ENCODE data around the gene LYRM9. TPM values are rescaled to one million over a fixed set of nuclear protein-coding genes. Genes with fewer than 3 reads are reported as not detected.
"Not testable (repeated sequence)": the region's sequence is repeated elsewhere in the genome, so short reads cannot be mapped to it uniquely, and the experiment has no call there.

Gene LYRM9
- total RNA-seq, 1 donor from 2014 or later, result 3.6 TPM

DNA sequence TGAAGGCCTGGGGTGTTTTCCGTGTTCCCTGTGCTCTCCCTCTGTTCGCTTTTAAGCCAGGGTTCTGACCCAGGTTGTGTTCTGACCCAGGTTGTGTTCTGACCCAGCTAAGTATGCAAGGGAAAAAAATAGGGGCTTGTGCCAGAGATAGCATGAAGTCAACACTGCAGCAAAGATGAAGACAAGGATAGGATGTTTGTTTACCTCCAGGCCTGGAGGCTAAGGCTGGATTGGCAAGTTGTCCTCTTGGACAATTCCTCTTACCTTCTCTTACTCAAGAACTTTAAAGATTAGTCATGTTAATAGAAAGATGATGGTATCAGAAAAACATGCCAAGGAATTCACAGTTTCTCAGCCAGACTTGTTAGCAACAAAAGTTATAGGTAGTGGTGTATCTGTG, 19.4 kb downstream of the LYRM9 start:
- DNase-seq (ENCODE audit: low read depth in 2 of 2), result no peak

DNA sequence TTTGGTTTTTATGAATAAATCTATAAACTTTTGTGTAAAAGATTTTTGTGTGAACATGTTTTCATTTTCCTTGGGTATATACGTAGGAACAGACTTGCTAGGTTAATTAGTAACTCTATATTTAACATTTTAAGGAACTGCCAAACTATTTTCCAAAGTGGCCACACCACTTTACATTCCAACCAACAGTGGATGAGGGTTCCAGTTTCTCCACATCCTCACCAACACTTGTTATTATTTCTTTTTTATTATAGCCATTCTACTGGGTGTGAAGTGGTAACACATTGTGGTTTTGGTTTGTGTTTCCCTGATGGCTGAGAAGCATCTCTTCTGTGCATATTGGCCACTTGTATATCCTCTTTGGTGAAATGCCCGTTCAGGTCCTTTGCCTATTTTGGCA, 20.0 kb downstream of the LYRM9 start:
- DNase-seq (ENCODE audit: low read depth in 2 of 2), result no peak

DNA sequence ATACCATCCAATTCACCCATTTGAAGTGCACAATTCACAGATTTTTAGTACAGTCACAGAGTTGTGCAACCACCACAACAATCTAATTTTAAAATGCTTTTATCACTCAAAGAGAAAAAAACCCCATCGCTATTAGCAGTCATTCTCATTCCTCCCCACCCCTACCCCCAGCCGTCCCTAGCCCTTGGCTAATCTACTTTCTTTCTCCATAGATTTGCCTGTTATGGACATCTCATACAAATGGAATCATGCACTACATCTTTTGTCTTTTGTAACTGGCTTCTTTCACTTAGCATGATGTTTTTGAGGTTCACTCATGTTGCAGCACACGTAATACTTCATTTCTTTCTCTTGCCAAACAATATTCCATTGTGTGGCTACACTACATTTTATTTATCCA, 20.4 kb downstream of the LYRM9 start:
- no peak for DNase-seq (ENCODE audit: low read depth in 2 of 2)

DNA sequence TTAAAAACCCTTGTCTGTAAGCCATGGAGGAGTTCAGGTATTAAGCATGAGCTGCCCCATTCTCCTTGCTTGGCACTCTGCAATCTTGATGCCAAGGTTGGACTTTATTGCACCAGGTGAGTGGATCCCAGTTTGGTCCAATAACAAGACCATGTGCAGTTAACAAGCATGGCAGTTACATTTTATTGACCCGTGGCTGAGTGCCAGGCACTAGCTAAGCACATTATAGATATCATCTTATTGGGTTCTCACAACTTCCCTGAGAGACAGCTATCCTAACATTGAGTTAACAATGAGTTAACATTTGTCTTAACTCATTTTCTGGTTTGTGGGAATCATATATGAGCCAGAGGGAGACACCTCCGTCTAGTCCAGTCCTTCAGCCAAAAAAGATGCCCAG, 21.8 kb downstream of the LYRM9 start:
- no peak for DNase-seq (ENCODE audit: low read depth in 2 of 2)

DNA sequence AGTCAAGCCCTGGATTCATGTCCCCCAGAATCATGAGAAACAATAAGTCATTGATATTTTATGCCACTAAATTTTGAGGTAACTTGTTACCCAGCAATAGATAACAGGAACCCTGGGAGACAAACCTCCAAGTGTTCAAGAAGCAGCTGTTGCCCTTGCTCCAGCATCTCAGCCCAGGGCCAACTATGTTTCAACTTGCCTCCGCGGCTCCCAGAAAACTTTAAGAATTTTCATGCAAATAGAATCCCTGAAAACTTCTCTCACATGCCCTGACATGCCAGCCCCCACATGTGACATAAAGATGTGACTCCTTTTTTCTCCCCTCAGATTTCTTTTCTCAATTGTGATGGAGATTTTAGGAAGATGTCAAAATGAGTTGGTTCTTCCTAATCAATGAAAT, 22.8 kb downstream of the LYRM9 start:
- DNase-seq (ENCODE audit: low read depth in 2 of 2), result no peak

DNA sequence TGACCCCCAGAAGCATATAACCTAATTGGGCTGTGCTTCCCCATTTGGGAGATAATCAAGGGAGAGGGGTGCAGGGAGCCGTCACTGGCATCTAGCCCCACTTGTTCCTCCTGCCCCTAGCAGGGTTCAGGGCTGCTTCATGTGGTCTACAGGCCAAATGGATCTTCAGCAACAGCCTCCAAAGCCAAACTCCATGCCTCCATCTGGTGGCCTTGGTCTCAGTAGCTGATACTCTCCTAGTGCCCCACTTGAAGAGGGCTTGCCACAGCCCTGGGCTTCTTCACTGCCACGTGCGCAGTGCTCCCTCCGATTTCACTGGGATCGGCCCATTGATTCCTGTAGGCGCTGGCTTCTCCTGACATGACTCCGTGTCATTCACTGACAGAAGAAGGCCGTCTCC, 24.6 kb downstream of the LYRM9 start:
- no peak for DNase-seq (ENCODE audit: low read depth in 2 of 2)

DNA sequence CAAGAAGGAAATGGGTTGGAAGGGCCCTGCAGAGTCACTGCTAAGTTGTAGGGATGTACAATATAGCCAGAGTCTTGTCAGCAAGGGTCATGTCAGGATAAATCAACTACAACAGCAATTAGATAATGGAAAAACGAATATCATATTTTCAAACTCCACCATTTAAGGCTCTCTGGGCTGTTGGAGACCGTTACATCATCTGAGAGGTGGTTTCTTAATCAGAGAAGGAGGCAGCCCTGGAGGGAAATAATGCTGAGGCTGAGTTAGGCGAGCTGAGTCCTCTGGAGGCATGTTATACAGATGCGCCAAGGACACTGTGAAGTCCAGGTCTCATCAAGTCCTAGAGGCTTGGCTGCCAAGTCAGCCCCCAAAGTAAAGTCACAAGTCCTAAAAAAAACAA, 30.3 kb downstream of the LYRM9 start:
- no peak for DNase-seq (ENCODE audit: low read depth in 2 of 2)

DNA sequence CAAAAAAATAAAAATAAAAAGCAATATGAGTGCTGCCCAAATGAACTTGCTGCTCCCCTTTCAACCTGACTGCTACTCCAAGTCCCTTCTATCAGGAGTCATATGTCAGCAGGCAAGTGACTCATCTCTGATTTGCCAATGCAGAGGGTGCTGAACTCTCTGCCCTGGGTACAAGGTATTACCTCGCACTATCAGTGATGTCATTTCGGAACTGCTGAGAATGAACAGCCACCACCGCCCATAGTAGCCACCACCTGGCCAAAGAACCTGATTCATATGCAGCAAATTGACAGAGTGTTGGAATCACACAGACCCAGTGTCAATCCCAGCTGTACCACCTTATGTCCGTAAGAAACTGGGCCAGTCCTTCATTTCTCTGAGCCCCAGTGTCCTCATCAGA, 31.2 kb downstream of the LYRM9 start:
- DNase-seq (ENCODE audit: low read depth in 2 of 2), result no peak

DNA sequence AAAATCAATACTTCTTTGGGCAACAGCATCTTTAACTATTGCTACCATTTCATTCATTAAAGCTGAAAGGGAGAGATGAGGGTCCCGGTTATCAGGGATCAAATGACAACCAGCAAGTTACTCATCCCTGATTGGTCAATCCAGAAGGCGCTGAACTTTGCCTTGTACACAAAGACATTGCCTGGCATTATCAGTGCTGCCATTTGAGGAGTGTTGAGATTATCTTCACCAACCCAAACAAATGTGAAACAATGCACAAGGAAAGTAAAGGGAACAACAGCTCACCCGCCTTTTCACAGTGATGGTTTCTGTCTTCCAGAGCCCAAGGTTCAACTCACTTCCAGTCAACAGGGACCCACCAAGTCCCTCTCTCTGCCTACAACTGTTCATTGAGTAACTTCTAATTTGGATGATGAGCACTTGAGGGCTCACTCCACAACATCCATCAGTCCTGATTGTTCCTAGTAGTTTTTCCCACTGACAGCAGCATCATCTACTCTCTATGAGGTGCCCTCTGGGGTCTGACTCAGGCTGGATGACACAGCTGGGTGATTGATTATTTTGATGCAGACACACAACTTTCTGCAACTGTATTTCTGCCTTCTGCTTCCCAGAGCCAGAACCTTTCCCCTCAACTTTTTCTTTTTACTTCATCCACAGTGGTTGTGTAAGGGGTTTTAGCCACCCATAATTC, 32.0 kb downstream of the LYRM9 start:
- no peak for DNase-seq (ENCODE audit: low read depth in 2 of 2)

DNA sequence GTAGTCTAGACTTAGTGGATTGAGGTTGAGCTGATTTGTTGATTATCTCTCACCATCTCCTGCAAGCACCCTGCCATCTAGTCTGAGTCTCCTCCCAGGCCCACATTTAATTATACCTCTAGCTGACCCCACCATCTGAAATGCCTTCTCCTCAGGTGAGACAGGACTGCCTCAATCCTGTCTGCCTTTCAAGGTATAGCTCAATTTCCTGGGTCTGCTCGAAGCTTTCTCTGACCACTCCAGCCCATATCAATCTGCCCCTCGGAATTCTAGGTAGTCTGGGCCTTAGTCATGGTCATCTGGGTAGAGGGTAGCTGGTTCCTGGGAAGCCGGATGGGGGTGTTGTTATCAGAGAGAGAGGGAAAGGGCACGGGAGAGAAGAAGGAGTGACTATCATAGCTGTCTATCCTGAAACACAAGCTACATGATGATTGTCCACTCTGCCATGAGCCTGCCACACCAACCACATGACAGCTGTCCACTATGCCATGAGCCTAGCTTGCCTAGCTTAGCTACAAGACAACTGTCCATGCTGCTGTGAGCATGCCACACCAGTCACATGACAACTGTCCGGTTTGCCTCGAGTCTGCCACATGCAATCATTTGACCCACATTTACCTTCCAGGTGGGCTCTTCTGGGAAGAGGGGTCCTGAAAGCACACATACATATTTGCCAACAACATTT, 34.4 kb downstream of the LYRM9 start:
- no peak for DNase-seq (ENCODE audit: low read depth in 2 of 2)

DNA sequence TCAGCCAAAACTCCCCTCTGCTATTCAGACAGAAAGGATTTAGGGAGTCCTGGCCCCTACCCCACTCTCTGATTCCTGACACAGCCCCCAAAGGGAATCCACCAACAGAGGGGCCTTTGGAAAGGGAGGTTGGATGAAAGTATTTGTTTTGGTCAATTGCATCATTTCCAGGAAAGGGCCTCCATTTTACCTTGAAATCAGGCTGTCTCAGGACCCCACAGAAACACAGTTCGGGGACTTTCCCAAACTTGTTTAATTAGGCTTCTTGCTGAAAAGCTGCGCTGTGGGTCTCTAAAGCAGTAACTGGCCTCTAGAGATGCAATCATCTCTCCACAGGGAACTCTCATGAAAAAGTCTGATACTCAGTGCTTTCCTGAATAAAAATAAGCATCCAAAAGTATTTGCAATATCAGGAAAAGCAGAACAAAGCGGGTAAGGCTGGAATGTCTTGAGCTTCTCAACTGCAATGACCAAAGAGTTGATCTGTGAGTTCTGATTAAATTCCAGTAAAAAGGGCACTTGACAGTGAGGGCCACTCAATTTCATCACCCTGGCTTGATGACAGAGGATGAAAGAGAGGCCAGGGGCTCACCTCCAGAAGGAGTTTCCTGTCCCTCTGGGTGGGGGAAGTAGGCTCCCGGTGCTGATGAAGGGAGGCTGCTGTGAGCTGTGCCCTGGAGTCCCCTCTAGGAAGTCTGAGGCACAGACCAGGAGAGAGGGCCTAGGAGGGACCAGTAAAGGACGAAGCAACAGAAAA, 36.3 kb downstream of the LYRM9 start:
- DNase-seq (ENCODE audit: low read depth in 2 of 2), result no peak

DNA sequence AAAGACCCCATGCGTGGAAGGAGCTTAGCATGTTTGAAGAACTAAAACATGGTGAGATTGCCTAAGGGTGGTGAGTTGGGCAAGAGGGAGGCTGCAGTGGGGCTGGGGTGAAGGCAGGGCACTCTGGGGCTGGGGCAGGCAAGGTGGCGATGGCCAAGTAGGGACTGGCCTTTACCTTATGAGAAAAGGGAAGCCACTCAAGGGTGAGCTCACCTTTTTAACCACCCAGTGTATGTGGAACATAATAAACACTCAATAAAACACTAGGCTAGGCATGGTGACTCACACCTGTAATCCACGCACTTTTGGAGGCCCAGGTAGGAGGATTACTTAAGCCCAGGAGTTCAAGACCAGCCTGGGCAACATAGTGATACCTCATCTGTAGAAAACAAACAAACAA, 37.7 kb downstream of the LYRM9 start:
- DNase-seq (ENCODE audit: low read depth in 2 of 2), result no peak

DNA sequence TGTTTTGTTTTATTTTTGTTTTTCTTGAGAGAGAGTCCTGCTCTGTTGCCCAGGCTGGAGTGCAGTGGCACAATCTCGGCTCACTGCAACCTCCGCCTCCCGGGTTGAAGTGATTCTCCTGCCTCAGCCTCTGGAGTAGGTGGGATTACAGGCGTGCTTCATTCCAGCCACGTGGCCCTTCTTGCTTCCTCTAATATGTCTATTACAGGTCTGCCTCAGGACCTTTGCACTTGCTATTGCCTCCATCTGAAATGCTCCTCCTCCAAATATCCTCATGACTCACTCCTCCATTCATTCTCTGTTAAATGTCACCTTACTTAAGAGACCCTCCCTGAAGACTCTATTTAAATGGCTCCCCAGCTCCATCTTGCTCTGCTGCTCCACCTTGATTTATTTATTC, 39.0 kb downstream of the LYRM9 start:
- DNase-seq (ENCODE audit: low read depth in 2 of 2), result no peak

DNA sequence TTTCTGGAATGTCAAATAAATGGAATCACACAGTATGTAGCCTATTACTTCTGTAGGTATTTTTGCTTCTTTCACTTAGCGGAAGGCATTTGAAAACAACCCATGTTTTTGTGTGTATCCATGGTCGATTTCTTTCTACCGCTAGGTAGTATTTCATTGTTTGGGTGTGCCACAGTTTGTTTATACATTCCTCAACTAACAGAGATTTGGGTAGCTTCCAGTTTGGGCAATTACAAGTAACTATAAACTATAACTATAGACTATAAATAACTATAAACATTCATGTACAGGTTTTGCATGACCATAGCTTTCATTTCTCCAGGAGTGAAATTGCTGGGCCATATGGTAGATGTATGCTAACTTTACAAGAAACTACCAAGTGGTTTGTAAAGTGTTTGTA, 40.1 kb downstream of the LYRM9 start:
- no peak for DNase-seq (ENCODE audit: low read depth in 2 of 2)

DNA sequence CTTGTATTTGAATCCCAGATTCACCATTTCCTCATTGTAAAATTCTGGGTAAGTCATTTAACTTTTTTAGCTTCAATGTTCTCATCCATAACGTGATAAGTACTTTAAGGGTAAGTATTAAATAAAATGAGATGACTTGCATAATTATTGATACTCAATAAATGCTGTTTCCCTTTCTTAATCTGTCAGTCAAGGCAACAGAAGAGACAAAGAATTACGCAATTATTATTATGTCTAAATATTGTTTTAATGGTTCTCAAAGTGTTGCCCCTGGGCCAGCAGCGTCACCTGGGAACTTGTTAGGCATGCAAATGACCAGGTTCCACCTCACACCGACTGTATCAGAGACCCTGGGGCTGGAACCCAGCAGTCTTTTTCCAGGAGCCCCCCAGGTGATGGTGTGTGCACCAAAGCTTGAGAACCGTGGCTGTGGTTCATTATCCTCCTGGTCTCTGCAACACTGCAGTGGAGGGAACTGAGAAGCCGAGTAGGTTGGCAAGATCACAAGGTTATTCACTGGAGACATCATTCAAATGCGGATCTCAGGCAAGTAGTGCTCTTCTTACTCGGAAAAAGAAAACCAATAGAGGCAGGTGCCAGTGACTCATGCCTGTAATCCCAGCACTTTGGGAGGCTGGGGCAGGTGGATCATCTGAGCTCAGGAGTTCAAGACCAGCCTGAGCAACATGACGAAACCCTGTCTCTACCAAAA, 43.5 kb downstream of the LYRM9 start:
- DNase-seq (ENCODE audit: low read depth in 2 of 2), result no peak

DNA sequence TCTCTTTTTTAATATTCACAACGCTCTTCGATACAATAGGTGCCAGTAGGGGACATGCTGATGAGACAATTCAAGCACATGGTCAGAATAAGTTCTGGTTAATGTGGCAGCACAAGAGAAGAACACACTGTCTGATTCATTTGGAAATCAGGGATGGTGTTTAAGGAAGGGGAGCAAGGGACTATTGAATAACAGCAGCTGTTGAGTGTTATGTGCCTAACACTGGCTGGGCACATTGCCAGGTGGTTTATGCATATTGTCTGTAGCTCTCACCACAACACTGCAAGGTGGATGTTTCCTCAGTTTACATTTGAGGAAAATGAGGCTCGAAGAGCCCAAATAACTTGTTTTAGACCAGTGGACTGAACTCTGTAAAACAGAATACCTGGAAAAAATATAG, 44.2 kb downstream of the LYRM9 start:
- no peak for DNase-seq (ENCODE audit: low read depth in 2 of 2)

DNA sequence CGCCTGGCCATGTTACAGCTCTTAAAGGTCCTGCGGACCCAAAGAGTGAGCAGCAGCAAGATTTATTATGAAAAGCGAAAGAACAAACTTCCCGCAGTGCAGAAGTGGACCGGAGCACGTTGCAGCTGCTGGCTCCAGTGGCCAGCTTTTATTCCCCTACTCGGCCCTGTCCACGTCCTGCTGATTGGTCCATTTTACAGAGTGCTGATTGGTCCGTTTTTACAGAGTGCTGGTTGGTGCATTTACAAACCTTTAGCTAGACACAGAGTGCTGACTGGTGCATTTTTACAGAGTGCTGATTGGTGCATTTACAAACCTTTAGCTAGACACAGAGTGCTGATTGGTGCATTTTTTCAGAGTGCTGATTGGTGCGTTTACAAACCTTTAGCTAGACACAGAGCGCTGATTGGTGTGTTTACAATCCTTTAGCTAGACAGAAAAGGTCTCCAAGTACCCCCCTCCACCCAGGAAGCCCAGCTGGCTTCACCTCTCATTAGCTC, 46.3 kb downstream of the LYRM9 start:
- not testable (repeated sequence) for DNase-seq (ENCODE audit: low read depth in 2 of 2)

DNA sequence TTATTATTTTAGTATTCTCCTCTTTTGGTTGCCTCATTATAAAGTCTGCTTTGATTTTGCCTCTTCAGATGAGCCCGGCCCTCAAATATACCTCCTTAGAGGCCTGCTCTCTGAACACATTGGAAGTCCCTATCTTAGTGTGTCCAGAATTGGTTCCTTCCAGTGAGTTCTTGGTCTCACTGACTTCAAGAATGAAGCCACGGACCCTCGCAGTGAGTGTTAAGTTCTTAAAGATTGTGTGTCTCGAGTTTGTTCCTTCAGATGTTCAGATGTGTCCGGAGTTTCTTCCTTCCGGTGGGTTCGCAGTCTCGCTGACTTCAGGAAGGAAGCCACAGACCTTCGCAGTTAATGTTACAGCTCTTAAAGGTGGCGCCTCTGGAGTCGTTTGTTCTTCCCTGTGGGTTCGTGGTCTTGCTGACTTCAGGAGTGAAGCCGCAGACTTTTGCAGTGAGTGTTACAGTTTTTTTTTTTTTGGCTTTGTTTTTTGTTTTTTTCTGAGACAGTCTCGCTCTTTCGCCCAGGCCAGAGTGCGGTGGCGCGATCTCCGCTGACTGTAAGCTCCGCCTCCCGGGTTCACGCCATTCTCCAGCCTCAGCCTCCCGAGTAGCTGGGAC, 47.0 kb downstream of the LYRM9 start:
- DNase-seq (ENCODE audit: low read depth in 2 of 2), result no peak

DNA sequence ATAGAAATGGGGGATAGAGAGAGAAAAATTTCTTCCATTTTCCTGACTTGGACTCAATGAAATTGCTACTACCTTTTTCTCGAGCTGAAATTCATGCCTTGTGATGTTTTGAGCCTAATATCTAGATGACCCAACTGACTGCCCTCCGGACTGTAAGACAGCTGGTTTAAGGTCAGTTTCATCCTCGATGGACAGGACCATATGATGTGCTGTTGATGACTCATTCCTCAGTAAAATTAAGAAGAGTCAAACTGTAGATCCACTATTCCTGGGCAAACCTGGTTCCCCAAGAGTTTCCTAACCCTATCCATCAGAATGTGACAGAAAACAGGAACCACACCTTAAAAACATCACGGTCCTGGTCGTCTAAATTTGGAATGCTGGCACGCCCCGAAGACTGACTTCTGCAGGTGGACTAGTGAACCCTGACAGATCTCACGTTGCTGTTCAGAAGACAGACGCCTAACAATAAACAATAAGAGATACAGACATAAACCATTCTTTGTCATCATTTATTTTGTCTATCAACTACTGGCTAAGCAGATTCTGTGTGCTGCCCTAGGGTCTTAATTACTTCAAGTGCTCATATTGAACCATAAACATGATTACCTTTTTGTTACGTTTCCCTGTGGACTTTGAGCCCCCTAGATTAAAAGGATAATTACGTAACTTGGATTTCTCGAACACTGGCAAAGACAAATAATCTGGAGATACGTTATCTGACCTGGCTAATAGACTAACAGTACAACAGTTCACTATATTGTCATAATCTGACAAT, 47.7 kb downstream of the LYRM9 start:
- no peak for DNase-seq (ENCODE audit: low read depth in 2 of 2)

DNA sequence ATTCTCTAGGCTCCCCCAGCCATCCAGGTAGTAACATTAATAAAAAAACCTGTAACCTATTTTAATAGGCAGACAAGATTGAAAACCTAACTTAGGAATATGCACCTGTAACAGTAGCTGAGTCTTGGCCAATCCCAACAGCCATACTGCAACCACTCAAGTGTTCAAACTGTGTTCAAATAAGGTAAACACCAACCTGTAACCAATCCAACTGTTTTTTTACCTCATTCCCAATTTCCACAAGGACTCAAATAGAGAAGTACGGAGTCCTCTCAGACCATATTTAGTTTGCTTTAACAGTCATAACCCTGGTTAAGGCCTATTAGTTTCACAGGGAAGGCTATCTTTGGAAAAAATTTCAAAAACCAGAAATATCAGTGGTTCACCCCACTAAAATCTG, 52.5 kb downstream of the LYRM9 start:
- DNase-seq (ENCODE audit: low read depth in 2 of 2), result no peak

DNA sequence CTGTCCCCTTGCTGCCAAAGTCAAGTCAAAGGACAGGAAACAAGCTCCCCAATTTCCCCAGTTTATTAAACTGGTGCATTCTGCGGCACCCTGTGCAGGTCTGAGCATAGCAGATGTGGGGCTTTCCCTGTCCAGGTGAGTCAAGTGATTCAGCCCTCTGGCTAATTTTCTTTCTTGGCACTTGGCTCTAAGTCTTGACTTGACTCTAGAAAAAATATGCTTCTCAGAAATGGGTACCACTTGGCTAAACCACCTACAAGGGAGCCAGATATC, 52.8 kb downstream of the LYRM9 start:
- not testable (repeated sequence) for DNase-seq (ENCODE audit: low read depth in 2 of 2)

Measured in dermis microvascular lymphatic vessel endothelial cell (primary cell).